Stimulated activated CD8-positive, alpha-beta memory T cell treated with anti-CD3 and anti-CD28 coated beads, Interleukin-4, amount 100 ng/mL, for 1 hour (primary cell): ENCODE measurements around the gene SEC24D.

Experiments used
- DNase-seq, 2 donors: peaks; one replicate each; pipeline ENCODE4 v3.0.0-alpha.2; 2020; ENCODE audit warnings: low read depth in 2 of 2, low spot score in 1 of 2

The SEC24D gene

GRCh38 chr4:118729287-118730286, 106.3 kb downstream of the SEC24D start:
- DNase-seq, result no peak

DNA sequence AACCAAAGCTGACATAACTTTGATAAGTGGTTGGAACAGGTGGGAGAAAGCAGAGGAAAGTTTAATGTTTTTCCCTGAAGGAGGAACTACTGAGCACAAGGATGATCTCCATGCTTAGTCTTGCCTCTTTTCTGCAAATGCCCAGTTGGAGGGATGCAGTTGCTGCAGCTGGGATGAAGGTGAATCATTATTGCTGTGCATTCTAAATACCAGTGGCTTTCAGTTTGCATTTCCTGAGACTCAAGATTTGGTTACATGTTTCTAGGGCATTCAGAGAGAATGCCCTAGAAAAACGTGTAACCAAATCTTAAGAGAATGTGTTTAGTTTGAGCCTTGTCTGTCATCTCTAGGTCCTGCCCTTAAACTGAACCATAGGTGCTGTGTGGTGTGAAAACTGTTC, 108.6 kb downstream of the SEC24D start:
- DNase-seq, result no peak

GRCh38 chr4:118723369-118723768, 112.6 kb downstream of the SEC24D start:
- no peak for DNase-seq

DNA sequence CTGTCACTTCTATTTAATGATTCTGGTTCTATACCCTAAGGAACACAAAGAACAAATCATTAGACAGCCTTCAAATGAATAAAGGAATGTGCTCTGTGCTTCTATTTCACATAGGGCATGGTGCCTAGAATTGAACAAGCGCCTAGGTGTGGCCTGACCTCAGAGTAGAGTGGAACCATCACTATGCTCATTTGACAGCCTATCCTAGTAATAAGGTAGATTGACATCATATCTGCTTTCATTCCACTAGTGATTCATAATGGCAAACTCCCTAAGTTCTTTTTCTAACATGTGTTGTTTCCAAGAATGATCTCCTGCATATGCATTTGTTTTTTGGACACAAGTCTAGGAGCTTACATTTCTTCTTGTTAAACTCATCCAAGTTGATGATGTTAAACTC, 114.2 kb downstream of the SEC24D start:
- no peak for DNase-seq

GRCh38 chr4:118718511-118719170, 117.3 kb downstream of the SEC24D start:
- no peak for DNase-seq

- DNase-seq, result no peak
Observed at GRCh38 chr4:118716304-118716703, 119.6 kb downstream of the SEC24D start.

- DNase-seq, result no peak
Observed at GRCh38 chr4:118714682-118715081, 121.2 kb downstream of the SEC24D start.

DNA sequence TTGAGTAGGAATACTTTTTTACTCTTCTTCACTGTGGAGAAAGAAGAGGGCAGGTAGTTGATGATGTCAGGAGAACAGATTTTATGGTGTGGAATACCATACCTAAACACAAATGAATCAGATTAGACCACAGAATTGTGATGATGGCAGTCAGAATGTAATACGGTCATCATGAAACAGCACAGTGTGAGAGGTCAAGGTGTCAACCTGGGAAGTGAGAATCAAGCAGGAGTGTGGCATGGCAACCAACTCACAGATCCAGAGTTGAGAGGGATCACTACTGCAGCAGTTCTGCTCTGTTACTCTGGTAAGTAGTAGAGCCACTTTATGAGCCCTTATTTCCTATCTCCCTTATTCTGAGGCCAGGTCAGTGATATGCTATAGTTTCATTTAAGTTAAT, 123.1 kb downstream of the SEC24D start:
- no peak for DNase-seq

- no peak for DNase-seq
Observed at GRCh38 chr4:118711052-118711451, 124.9 kb downstream of the SEC24D start.

DNA sequence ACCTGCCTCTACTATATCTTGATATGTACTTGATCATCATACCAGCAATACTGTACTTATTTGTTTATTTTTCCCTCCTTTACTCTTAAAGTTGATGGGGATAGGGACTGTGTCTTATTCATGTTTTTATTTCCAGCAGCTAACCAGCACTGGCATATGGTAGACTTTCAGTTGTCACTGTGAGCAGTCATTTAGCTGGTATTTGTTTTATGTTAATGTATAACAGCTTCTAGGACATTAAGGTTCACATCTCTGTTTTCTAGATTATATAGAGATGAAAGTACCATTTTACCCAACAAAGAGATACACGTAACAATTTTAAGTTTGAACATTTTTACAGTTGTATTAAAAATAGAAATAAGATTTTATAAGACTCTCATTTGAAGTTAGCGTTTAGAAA, 132.8 kb downstream of the SEC24D start:
- no peak for DNase-seq

- peak; percentile 63 to 75 for DNase-seq
Observed at GRCh38 chr4:118684873-118685811, 150.8 kb downstream of the SEC24D start, which contains the start of gene METTL14. TSS of gene METTL14 (plus strand) at chr4:118685392. CDS start at chr4:118685535, 143 bp downstream.

DNA sequence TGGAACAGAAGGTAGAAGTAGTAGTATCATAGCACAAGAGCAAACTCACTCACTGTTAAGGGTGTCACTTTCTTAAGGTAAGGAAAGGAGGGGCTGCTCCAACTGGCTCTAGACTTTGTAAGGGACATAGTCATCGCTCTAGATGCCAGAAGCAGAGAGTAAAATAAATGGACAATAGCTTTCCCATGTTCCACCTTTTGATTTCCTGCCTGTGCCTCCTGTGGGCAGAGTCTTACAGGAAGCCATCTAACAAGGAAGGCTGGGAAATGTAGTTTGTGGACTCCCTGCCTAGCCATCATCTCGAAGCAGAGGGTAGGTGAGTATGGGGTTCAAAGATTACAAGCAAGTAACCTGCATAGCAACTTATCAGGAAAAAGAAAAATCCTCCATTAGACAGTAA, 152.4 kb downstream of the SEC24D start:
- no peak for DNase-seq

GRCh38 chr4:118682928-118683327, 153.0 kb downstream of the SEC24D start:
- no peak for DNase-seq

DNA sequence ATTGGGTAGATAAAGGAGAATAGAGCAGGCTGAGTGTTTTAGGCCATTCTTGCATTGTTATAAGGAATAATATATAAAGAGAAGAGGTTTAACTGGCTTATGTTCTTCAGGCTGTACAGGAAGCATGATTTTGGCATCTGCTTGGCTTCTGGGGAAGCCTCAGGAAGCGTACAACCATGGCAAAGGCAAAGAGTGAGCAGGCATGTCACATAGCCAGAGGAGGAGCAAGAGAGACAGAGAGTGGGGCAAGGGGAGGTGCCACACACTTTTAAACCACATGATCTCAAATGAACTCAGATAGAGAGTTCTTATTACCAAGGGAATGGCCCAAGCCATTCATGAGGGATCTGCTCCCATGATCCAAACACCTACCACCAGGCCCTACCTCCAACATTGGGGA, 155.1 kb downstream of the SEC24D start:
- no peak for DNase-seq

- DNase-seq, result no peak
Observed at GRCh38 chr4:118676128-118676527, 159.8 kb downstream of the SEC24D start.
